Limb (tissue), 2 donors: Measurements from ENCODE around the gene SLC27A4.

Source experiments
- DNase-seq, 2 donors: peaks; one replicate each; pipeline ENCODE4 v3.0.0-alpha.2; 2016; ENCODE audit errors: extremely low spot score in 2 of 2

SLC27A4 gene

DNA sequence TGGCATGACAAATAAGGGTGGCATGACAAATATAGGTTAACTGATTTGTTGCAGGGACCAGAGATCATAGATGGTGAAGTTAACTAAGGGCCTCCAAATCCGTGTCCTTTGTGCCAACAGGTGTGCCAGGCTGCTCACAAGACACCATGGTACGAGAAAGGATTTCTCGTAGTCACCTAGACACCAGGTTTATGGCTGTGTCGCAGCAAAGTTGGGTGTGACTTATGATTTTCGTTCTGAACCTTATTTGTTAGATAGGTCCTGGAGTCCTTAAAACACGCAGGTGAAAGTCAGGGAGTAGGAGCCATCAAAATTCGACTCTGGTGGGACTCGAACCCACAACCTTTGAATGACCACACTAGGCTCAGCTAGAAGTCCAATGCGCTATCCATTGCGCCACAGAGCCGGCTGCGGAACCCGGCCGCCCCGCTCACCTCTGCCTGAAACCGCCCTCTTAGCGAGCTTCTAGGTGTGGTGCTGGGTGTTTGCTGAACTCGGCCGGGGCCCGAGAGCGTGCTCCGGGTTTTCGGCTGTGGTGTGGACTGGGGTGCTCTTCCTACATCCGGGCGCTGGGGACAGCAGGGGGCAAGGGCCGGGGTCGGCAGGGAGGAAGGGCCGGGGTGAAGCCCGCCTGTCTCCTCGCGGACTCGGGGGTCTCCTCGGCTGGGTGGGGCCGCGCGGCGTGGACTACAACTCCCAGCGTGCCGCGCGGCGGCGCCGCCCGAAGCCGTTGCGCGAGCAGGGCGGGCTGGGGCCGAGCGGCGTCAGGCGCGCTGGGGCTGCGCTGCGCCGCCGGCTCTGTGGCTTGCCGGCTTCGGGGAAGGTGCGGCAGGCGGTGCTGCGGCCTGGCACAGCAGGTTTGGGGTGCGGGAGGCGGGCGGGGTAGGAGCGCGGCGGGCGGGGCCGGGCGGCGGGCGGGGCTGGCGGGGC, at the start of gene SLC27A4:
Gene SLC27A4 (plus strand): TSS at position 767 of the 930 bp plus-strand sequence. CDS start 2,606 bp downstream, outside the sequence.
- peak; percentile 70 to 87 for DNase-seq

DNA sequence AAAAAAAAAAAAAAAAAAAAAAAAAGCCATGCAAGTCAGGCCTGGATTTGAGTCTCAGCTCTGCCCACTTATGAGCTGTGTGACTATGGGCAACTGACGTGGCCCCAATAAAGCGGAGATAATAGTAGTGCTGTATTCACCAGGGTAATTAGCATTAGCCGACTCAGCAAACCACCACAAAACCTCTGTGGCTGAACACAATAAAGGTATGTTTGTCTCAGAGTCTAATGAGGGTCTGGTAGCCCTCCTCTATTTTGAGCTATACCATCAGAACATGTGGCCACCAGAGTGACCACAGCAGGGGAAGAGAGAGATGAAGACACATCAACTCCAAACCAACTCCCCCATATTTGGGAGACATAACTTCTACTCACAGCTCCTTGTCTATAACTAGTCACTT, 48.3 kb upstream of the SLC27A4 start:
- no peak for DNase-seq

GRCh38 chr9:128293091-128293490, 47.2 kb upstream of the SLC27A4 start:
- no peak for DNase-seq

GRCh38 chr9:128294142-128294541, 46.2 kb upstream of the SLC27A4 start:
- DNase-seq, result no peak

GRCh38 chr9:128296340-128297220, 43.7 kb upstream of the SLC27A4 start:
- no peak for DNase-seq

DNA sequence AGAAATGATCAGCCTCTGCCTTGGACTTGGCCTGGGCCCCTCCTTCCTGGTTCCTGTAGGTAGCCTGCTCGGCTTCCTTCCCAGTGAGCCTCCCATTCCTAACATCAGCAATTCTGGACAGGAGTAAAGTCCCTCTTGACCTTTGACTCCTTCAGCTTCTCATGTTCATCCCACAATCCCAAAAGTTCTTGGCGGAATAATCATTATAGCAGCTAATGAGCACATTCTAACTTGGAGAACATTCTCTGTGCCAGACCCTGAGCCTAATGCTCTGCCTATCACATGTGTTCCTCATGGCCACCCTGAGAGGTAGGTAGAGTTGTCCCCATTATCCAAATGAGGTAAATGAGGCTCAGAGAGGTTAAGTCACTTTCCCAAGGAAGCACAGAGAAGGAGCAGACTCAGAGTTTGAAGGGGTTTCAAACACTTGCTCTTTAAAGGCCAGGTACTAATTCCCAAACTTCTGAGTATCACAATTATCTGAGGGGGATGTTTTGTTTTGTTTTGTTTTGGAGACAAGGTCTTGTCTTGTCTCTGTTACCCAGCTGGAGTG, 43.0 kb upstream of the SLC27A4 start:
- no peak for DNase-seq

DNA sequence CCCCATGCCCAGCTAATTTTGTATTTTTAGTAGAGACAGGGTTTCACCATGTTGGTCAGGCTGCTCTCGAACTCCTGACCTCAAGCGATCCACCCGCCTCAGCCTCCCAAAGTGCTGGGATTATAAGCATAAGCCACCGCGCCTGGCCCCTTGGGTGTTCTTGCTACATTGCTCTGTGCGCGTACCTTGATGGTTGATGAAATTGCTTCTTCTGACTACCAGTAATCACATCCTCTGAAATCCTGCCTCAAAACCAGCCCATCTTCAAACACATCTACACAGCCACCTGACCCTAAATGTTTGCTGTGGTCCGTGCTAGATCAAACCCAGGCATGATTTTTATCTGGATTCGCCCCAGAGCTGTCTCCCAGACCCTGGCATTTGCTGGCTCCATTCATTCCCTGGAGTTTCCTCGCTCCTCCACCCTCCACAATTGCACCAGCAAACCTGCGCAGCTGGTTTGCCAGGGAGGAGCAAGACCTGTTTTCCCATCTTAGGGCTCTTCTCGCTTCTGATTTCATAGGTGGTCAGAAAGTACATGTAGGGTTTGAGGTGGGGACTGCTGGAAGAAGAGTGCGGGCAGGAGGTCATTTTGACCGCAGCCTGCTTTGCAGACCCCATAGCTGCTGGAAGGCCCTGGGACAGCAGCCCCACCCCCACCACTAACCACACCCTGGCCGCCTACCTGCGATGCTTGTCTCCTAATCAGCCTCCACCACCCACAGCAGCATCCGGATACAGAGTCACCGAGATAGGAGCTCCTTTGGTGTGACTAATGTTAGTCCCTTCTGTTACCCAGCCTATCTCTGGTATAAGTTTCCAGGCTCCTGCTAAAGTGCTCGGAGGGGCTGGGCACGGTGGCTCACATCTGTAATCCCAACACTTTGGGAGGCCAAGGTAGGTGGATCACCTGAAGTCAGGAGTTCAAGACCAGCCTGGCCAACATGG, 41.5 kb upstream of the SLC27A4 start:
- DNase-seq, result no peak

DNA sequence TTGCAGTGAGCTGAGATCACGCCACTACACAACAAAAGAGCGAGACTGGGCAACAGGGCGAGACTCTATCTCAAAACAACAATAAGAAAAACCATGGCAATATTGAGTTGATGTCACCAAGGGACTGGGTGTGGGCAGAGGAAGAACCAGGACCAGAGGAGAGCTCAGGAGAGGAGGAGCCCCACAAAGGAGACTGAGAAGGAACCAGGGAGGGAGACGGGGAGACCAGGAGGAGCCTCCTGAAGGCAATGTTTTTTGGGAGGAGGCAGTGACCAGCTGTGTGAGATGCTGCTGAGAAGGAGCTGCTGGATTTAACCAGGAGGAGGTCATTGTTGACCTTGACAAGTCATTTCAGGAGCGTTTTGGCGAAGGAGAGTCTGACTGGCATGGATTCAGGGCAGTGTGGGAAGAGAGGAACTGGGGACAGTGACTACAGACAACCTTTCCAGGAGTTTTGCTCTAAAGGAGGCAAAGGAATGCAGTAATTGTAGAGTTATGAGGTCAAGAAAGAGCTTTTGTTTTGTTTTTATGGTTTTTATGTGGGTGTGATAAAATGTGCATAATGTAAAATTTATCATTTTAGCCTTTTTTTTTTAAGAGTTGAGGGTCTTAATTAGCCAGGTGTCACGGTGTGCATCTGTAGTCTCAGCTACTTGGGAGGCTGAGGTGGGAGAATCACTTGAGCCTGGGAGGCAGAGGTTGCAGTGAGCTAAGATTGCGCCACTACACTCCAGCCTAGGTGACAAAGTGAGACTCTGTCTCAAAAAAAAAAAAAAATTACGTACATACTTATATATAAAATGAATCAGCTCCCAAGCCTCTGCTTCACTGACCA, 36.0 kb upstream of the SLC27A4 start:
- DNase-seq, result no peak

GRCh38 chr9:128304971-128305288, 35.4 kb upstream of the SLC27A4 start:
- DNase-seq, result no peak

GRCh38 chr9:128309551-128309950, 30.8 kb upstream of the SLC27A4 start:
- DNase-seq, result no peak

GRCh38 chr9:128310461-128310860, 29.9 kb upstream of the SLC27A4 start:
- no peak for DNase-seq

GRCh38 chr9:128314697-128315096, 25.6 kb upstream of the SLC27A4 start:
- DNase-seq, result no peak

DNA sequence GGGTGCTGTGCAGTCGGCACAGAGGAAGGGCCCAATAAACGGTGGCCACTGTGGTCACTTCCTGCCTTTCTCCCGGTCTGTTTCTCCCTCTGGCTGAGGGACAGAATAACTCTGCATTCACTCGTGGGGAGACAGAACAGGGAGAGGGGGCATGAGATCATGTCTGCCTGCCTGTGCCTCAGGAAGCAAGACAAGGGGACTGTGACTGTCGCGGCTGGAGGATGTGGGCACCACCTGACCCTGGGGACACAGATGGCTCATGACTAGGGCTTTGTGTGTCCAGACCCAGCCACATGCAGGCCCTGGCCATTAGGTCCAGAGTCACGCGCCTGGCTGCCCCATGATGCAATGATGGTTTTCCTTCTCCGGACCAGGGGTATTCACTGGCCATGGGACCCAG, 23.9 kb upstream of the SLC27A4 start:
- DNase-seq, result no peak

- DNase-seq, result no peak
Measured at GRCh38 chr9:128317629-128318028, 22.7 kb upstream of the SLC27A4 start.

- no peak for DNase-seq
Measured at GRCh38 chr9:128321343-128321742, 19.0 kb upstream of the SLC27A4 start.

GRCh38 chr9:128321879-128322403, 18.4 kb upstream of the SLC27A4 start:
- DNase-seq, result peak in 1 of 2 donors; percentile 11

GRCh38 chr9:128322404-128323211, 17.7 kb upstream of the SLC27A4 start, which contains the start of the genes COQ4 and TRUB2:
COQ4 (plus strand) TSS chr9:128322839; CDS start chr9:128322859, 20 bp downstream.
TRUB2 (minus strand) TSS chr9:128322447; CDS start chr9:128322408, 39 bp downstream.
- peak; percentile 95 for DNase-seq

DNA sequence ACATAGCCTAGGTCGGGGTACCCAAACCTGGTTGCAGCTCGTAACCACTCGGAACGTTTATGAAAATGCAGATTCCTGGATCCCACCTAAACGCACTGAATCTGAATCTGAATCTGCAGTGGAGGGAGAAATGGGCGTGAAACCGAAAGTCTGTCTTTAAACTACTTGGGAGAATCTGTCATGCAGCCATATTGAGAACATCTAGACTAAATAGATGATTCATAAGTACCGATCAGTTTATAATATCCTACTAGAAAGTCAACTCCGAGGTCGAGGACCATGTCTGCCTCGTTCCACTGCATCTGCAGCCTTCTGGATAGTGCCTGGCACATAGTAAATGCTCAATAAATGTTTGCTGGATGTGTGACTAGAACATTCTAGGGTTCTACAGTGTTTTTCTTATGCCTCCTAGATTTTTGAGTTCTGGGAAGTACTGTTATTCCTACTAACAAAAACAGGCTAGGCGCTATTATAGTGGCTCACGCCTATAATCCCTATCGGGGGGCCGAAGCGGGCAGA, 17.1 kb upstream of the SLC27A4 start:
- no peak for DNase-seq
